Thoracic aorta (tissue), 2 donors: ENCODE results near the gene CEP70. TPM values are rescaled to one million over a fixed set of nuclear protein-coding genes. Genes with fewer than 3 reads are reported as not detected.

Experiments
- ATAC-seq: fragments of 150-250 bp; one replicate; pipeline ENCODE4 v1.8.0; 2017; ENCODE audit warnings: low read depth; ENCODE audit not compliant: insufficient number of reproducible peaks, low FRiP score
- DNase-seq: peaks from one replicate; pipeline ENCODE4 v3.0.0-alpha.2; 2020; ENCODE audit warnings: low spot score
- H3K27ac ChIP-seq, 2 donors: fragments of 200-600 bp; sonication (generic); 1 replicate in 1 of 2; 2 replicates in 1 of 2; pipeline ENCODE4 v1.5.1; 2016; ENCODE audit warnings: mild to moderate bottlenecking in 2 of 2, moderate library complexity in 2 of 2
- H3K27me3 ChIP-seq: fragments of 200-600 bp; sonication (generic); replicated peaks from 2 replicates; pipeline ENCODE4 v1.6.0; 2016; ENCODE audit warnings: mild to moderate bottlenecking; ENCODE audit not compliant: insufficient read depth
- H3K36me3 ChIP-seq: fragments of 200-600 bp; sonication (generic); one replicate; pipeline ENCODE4 v1.5.1; 2016
- H3K4me1 ChIP-seq, 2 donors: fragments of 200-600 bp; sonication (generic); 1 replicate in 1 of 2; 2 replicates in 1 of 2; pipeline versions ENCODE4 v1.5.1 to v1.6.0; 2016; ENCODE audit warnings: low read depth in 2 of 2, mild to moderate bottlenecking in 1 of 2; ENCODE audit not compliant: control insufficient read depth in 1 of 2
- H3K4me3 ChIP-seq: fragments of 200-600 bp; sonication (generic); 2 replicates; pipeline ENCODE4 v1.5.1; 2016; ENCODE audit warnings: mild to moderate bottlenecking
- H3K9me3 ChIP-seq: fragments of 200-600 bp; sonication (generic); 2 replicates; pipeline ENCODE4 v1.5.1; 2016
- total RNA-seq, 2 donors: library from RNA; depleted of rRNA; stranded (reverse); fragments of >200 nt; gene quantifications; one replicate each; pipeline versions ENCODE4 v1.1.0 to v1.2.3, GENCODE V29; 2016
- TF ChIP-seq, protein P1 (sequence below): fragments of 200-600 bp; sonication (generic); IDR thresholded peaks from one replicate; pipeline ENCODE4 v1.5.1; 2019; ENCODE audit warnings: antibody characterized with exemption

CEP70 gene
- total RNA-seq, 2 donors from 2014 or later, result 18.4 to 38.2 TPM

GRCh38 chr3:138468451-138468850 lies 125.6 kb downstream of the CEP70 start:
- DNase-seq (no peak), ATAC-seq (no peak)
- no peaks in the 10 kb centered on the region for H3K27me3 ChIP-seq
- H3K27ac ChIP-seq, result no peak overlapping the region
- H3K36me3 ChIP-seq, result no peaks in the 10 kb centered on the region
- no peaks in the 10 kb centered on the region for H3K9me3 ChIP-seq
- TF ChIP-seq, protein P1, sequence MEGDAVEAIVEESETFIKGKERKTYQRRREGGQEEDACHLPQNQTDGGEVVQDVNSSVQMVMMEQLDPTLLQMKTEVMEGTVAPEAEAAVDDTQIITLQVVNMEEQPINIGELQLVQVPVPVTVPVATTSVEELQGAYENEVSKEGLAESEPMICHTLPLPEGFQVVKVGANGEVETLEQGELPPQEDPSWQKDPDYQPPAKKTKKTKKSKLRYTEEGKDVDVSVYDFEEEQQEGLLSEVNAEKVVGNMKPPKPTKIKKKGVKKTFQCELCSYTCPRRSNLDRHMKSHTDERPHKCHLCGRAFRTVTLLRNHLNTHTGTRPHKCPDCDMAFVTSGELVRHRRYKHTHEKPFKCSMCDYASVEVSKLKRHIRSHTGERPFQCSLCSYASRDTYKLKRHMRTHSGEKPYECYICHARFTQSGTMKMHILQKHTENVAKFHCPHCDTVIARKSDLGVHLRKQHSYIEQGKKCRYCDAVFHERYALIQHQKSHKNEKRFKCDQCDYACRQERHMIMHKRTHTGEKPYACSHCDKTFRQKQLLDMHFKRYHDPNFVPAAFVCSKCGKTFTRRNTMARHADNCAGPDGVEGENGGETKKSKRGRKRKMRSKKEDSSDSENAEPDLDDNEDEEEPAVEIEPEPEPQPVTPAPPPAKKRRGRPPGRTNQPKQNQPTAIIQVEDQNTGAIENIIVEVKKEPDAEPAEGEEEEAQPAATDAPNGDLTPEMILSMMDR, result no peak
- no peak overlapping the region for H3K4me3 ChIP-seq
- H3K4me1 ChIP-seq, result no peaks in the 10 kb centered on the region

DNA sequence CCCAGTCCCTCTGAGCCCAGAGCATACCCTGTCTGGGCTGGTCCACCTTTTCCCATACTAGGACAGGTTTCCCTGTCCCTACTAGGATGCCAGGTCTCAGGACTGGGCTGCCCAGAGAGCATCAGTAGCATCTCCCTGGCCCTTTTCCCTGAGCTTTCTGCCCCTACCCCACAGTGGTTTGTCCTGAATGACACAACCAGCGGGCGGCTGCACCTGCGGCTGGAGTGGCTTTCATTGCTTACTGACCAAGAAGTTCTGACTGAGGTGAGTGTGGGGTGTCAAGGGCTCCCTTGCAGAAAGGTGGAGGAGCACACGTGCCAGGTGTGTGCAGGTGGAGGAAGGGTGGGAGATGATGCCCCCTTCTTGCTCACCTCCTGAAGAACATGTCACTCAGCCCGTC lies 126.1 kb downstream of the CEP70 start:
- Histone ChIP-seq H3K9me3 (no peaks in the 10 kb centered on the region), H3K36me3 (no peaks in the 10 kb centered on the region), H3K27ac (no peak overlapping the region), H3K4me3 (no peak overlapping the region), H3K27me3 (no peaks in the 10 kb centered on the region), H3K4me1 (no peaks in the 10 kb centered on the region)
- TF ChIP-seq, protein P1, result no peak
- DNase-seq (no peak), ATAC-seq (no peak)

GRCh38 chr3:138465925-138466324 lies 128.1 kb downstream of the CEP70 start:
- DNase-seq, result no peak
- no peak overlapping the region for H3K27ac ChIP-seq
- ATAC-seq, result no peak
- no peaks in the 10 kb centered on the region for H3K4me1 ChIP-seq
- TF ChIP-seq, protein P1, result no peak
- H3K27me3 ChIP-seq, result no peaks in the 10 kb centered on the region
- no peak overlapping the region for H3K4me3 ChIP-seq
- no peaks in the 10 kb centered on the region for H3K36me3 ChIP-seq
- H3K9me3 ChIP-seq, result no peaks in the 10 kb centered on the region

GRCh38 chr3:138465451-138465850 lies 128.6 kb downstream of the CEP70 start:
- H3K27ac ChIP-seq, result no peak overlapping the region
- no peaks in the 10 kb centered on the region for H3K4me1 ChIP-seq
- H3K27me3 ChIP-seq, result no peaks in the 10 kb centered on the region
- H3K36me3 ChIP-seq, result no peaks in the 10 kb centered on the region
- TF ChIP-seq, protein P1, result no peak
- no peak overlapping the region for H3K4me3 ChIP-seq
- no peak for ATAC-seq
- no peaks in the 10 kb centered on the region for H3K9me3 ChIP-seq
- DNase-seq, result no peak

DNA sequence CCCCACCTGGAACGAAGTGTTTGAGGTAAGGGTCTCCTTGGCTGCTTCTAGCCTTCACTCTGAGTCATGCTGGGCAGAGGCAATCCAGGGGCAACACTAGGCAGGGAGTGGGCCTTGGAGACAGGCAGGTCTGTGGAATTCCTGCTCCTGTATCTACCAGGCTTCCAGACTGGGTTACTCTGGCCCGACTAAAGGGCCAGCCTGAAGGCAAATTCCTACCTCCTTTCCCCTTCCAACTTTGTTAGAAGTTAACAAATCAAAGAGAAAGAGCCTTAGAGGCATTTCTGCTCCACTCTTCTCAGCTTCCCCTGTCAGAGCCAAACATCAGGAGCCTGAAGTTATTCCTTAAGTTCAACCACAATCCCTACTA lies 129.6 kb downstream of the CEP70 start:
- Histone ChIP-seq H3K27ac (no peak overlapping the region), H3K36me3 (no peaks in the 10 kb centered on the region), H3K4me1 (peaks cover 0 to 3% of the 10 kb centered on the region in 2 donors), H3K9me3 (no peaks in the 10 kb centered on the region), H3K27me3 (no peaks in the 10 kb centered on the region), H3K4me3 (no peak overlapping the region)
- ATAC-seq (no peak), DNase-seq (no peak)
- TF ChIP-seq, protein P1, result no peak
